SW480 (cell line): ENCODE data around the gene NKD1.

ENCODE experiments used
- DNase-seq: peaks from one replicate; pipeline ENCODE4 v3.0.0-alpha.2; 2016; ENCODE audit warnings: low spot score

Gene NKD1

GRCh38 chr16:50631985-50632576 lies 83.9 kb downstream of the NKD1 start:
- DNase-seq, result no peak

- DNase-seq, result no peak
Measured at GRCh38 chr16:50632927-50633800, 85.0 kb downstream of the NKD1 start.

GRCh38 chr16:50634090-50634489 lies 85.9 kb downstream of the NKD1 start:
- DNase-seq, result no peak

- no peak for DNase-seq
Measured at GRCh38 chr16:50634947-50635346, 86.8 kb downstream of the NKD1 start.

- DNase-seq, result no peak
Measured at GRCh38 chr16:50635505-50636392, 87.6 kb downstream of the NKD1 start.

- DNase-seq, result no peak
Measured at GRCh38 chr16:50636753-50637374, 88.7 kb downstream of the NKD1 start.

- no peak for DNase-seq
Measured at GRCh38 chr16:50637716-50638602, 89.8 kb downstream of the NKD1 start.

- no peak for DNase-seq
Measured at GRCh38 chr16:50638816-50639670, 90.8 kb downstream of the NKD1 start.

GRCh38 chr16:50640391-50640790 lies 92.2 kb downstream of the NKD1 start:
- DNase-seq, result no peak

- no peak for DNase-seq
Measured at GRCh38 chr16:50640919-50641817, 93.0 kb downstream of the NKD1 start.

GRCh38 chr16:50641818-50642187 lies 93.6 kb downstream of the NKD1 start:
- DNase-seq, result no peak

GRCh38 chr16:50642349-50642748 lies 94.2 kb downstream of the NKD1 start:
- DNase-seq, result no peak

GRCh38 chr16:50643192-50643591 lies 95.0 kb downstream of the NKD1 start:
- no peak for DNase-seq

GRCh38 chr16:50644245-50644644 lies 96.0 kb downstream of the NKD1 start:
- no peak for DNase-seq

GRCh38 chr16:50644729-50645128 lies 96.5 kb downstream of the NKD1 start:
- no peak for DNase-seq

- no peak for DNase-seq
Measured at GRCh38 chr16:50645563-50646220, 97.5 kb downstream of the NKD1 start.

GRCh38 chr16:50646345-50646744 lies 98.1 kb downstream of the NKD1 start:
- DNase-seq, result no peak

- DNase-seq, result peak; percentile 52
Measured at GRCh38 chr16:50651835-50652438, 103.7 kb downstream of the NKD1 start.
